H1 (cell line): ENCODE data around the gene ENAH. TPM values are rescaled to one million over a fixed set of nuclear protein-coding genes. Genes with fewer than 3 reads are reported as not detected.

Experiments
- CTCF ChIA-PET: fragments of 300-600 bp; sonication (Branson Sonifier 250); formaldehyde crosslinking; loops from one replicate; lab custom pipeline; 2021; ENCODE audit not compliant: partially characterized antibody; lab: Charles Lee
- POLR2A ChIA-PET: fragments of 300-600 bp; sonication (Branson Sonifier 250); formaldehyde crosslinking; loops from one replicate; lab custom pipeline; 2021; ENCODE audit warnings: inconsistent platforms; ENCODE audit not compliant: partially characterized antibody; lab: Charles Lee
- DNase-seq, 2 experiments: peaks; one replicate each; pipeline versions ENCODE4 v3.0.0 to v3.0.0-alpha.2; 2010 to 2022; ENCODE audit warnings: low spot score in 2 of 2, low read depth in 1 of 2, mixed read lengths in 1 of 2
- FAIRE-seq: peaks from 2 replicates; lab custom pipeline; 2011; peaks lifted over from hg19 to GRCh38; lab: Jason Lieb, UNC
- H2AFZ ChIP-seq: 2 replicates; pipeline ENCODE4 v1.8.1; 2012; ENCODE audit warnings: low read length, inconsistent platforms
- H2AK5ac ChIP-seq: 2 replicates; pipeline ENCODE4 v1.6.1; 2013; ENCODE audit warnings: low read depth, low read length
- H2BK120ac ChIP-seq: replicated peaks from 2 replicates; pipeline ENCODE3; 2013; ENCODE audit warnings: low read depth, low read length, inconsistent platforms
- H2BK12ac ChIP-seq: 2 replicates; pipeline ENCODE4 v1.6.1; 2013; ENCODE audit warnings: low read depth, low read length
- H2BK15ac ChIP-seq: 2 replicates; pipeline ENCODE4 v1.6.1; 2013; ENCODE audit warnings: low read length
- H2BK20ac ChIP-seq: 2 replicates; pipeline ENCODE4 v1.6.1; 2013; ENCODE audit warnings: low read length
- H2BK5ac ChIP-seq: 2 replicates; pipeline ENCODE4 v1.6.1; 2013; ENCODE audit warnings: low read depth, low read length
- H3K14ac ChIP-seq: 2 replicates; pipeline ENCODE4 v1.6.1; 2013; ENCODE audit warnings: inconsistent platforms; ENCODE audit not compliant: insufficient read length
- H3K18ac ChIP-seq: 2 replicates; pipeline ENCODE4 v1.6.1; 2013; ENCODE audit warnings: low read length; ENCODE audit errors: extremely low read depth
- H3K23ac ChIP-seq: 2 replicates; pipeline ENCODE4 v1.6.1; 2013; ENCODE audit warnings: inconsistent platforms; ENCODE audit not compliant: insufficient read length
- H3K23me2 ChIP-seq: 2 replicates; pipeline ENCODE4 v1.6.1; 2013; ENCODE audit warnings: low read depth, low read length
- H3K27ac ChIP-seq: 2 replicates; pipeline ENCODE4 v1.6.1; 2011; ENCODE audit warnings: low read depth, low read length, inconsistent platforms
- H3K27me3 ChIP-seq, 4 experiments: replicated peaks in 1 of 4; 1 replicate in 1 of 4; 2 replicates in 3 of 4; pipeline versions ENCODE4 v1.6.1 to v1.8.1; 2011 to 2013; ENCODE audit warnings: low read length in 3 of 4, mild to moderate bottlenecking in 3 of 4, inconsistent platforms in 2 of 4, mixed read lengths in 2 of 4, moderate library complexity in 1 of 4; ENCODE audit not compliant: control insufficient read depth in 3 of 4, insufficient read depth in 3 of 4; ENCODE audit errors: extremely low read depth in 1 of 4
- H3K36me3 ChIP-seq, 4 experiments: 2 replicates each; pipeline versions ENCODE4 v1.6.1 to v1.8.1; 2011 to 2013; ENCODE audit warnings: mild to moderate bottlenecking in 4 of 4, low read length in 3 of 4, moderate library complexity in 2 of 4, control low read depth in 1 of 4, inconsistent platforms in 1 of 4; ENCODE audit not compliant: insufficient read depth in 4 of 4, control insufficient read depth in 2 of 4
- H3K4ac ChIP-seq: replicated peaks from 2 replicates; pipeline ENCODE3; 2013; ENCODE audit warnings: low read length, low read depth, mixed read lengths, inconsistent platforms; ENCODE audit not compliant: insufficient read length
- H3K4me1 ChIP-seq, 4 experiments: replicated peaks in 1 of 4; 1 replicate in 1 of 4; 2 replicates in 3 of 4; pipeline versions ENCODE4 v1.6.1 to v1.8.1; 2011 to 2013; ENCODE audit warnings: low read length in 3 of 4, inconsistent platforms in 2 of 4, mixed read lengths in 1 of 4; ENCODE audit not compliant: insufficient read depth in 4 of 4, control insufficient read depth in 3 of 4
- H3K4me2 ChIP-seq, 2 experiments: 2 replicates each; pipeline versions ENCODE4 v1.6.1 to v1.8.1; 2011 to 2013; ENCODE audit warnings: low read depth in 2 of 2, low read length in 2 of 2, control low read depth in 1 of 2, inconsistent platforms in 1 of 2, mild to moderate bottlenecking in 1 of 2; ENCODE audit not compliant: insufficient read depth in 1 of 2
- H3K4me3 ChIP-seq, 4 experiments: fragments of 200-600, 300-600 bp in 1 of 4; sonication (generic), shearing (Covaris generic), sonication (Bioruptor Twin) in 1 of 4; 2 replicates each; pipeline versions ENCODE4 v1.5.1 to v1.8.1; 2011 to 2016; ENCODE audit warnings: low read length in 4 of 4, low read depth in 3 of 4, control low read depth in 2 of 4, inconsistent platforms in 2 of 4, mild to moderate bottlenecking in 2 of 4, mixed read lengths in 1 of 4, moderate library complexity in 1 of 4; ENCODE audit not compliant: insufficient read depth in 2 of 4; ENCODE audit errors: extremely low read depth in 1 of 4
- H3K56ac ChIP-seq: replicated peaks from 2 replicates; pipeline ENCODE3; 2013; ENCODE audit warnings: low read depth, mild to moderate bottlenecking, mixed read lengths, low read length, inconsistent platforms; ENCODE audit not compliant: insufficient read length
- H3K79me1 ChIP-seq: 2 replicates; pipeline ENCODE4 v1.6.1; 2013; ENCODE audit warnings: low read depth, low read length, control low read depth
- H3K79me2 ChIP-seq, 2 experiments: 2 replicates each; pipeline versions ENCODE4 v1.6.1 to v1.8.1; 2012 to 2013; ENCODE audit warnings: low read length in 2 of 2, mild to moderate bottlenecking in 2 of 2, inconsistent platforms in 1 of 2; ENCODE audit not compliant: insufficient read depth in 2 of 2, control insufficient read depth in 1 of 2
- H3K9ac ChIP-seq, 4 experiments: replicated peaks in 1 of 4; 1 replicate in 1 of 4; 2 replicates in 3 of 4; pipeline versions ENCODE4 v1.6.1 to v1.8.1; 2011 to 2013; ENCODE audit warnings: low read depth in 3 of 4, low read length in 3 of 4, control low read depth in 2 of 4, mild to moderate bottlenecking in 2 of 4, moderate library complexity in 2 of 4, inconsistent platforms in 1 of 4; ENCODE audit errors: extremely low read depth in 1 of 4
- H3K9me3 ChIP-seq, 2 experiments: 2 replicates each; pipeline versions ENCODE4 v1.6.1 to v1.8.1; 2012 to 2013; ENCODE audit warnings: mild to moderate bottlenecking in 2 of 2, moderate library complexity in 2 of 2, control low read depth in 1 of 2, inconsistent platforms in 1 of 2, low read depth in 1 of 2, low read length in 1 of 2, mixed read lengths in 1 of 2; ENCODE audit not compliant: insufficient read depth in 2 of 2
- H4K20me1 ChIP-seq, 2 experiments: replicated peaks in 1 of 2; 2 replicates each; pipeline versions ENCODE3 to v1.8.1; 2011 to 2013; ENCODE audit warnings: inconsistent platforms in 2 of 2, low read length in 2 of 2, mild to moderate bottlenecking in 1 of 2; ENCODE audit not compliant: insufficient read depth in 2 of 2, control insufficient read depth in 1 of 2
- H4K5ac ChIP-seq: 2 replicates; pipeline ENCODE4 v1.6.1; 2013; ENCODE audit warnings: low read length, low read depth, mixed read lengths, inconsistent platforms; ENCODE audit not compliant: insufficient read length
- H4K8ac ChIP-seq: 2 replicates; pipeline ENCODE4 v1.8.0; 2013; ENCODE audit warnings: mild to moderate bottlenecking, moderate library complexity, low read length, inconsistent platforms; ENCODE audit not compliant: insufficient read depth; ENCODE audit errors: extremely low read depth
- H4K91ac ChIP-seq: replicated peaks from 2 replicates; pipeline ENCODE3; 2013; ENCODE audit warnings: low read length, mixed read lengths, inconsistent platforms; ENCODE audit not compliant: insufficient read length
- CREB1 ChIP-seq: IDR thresholded peaks from 2 replicates; pipeline ENCODE4 v1.6.1; 2012; ENCODE audit warnings: inconsistent platforms
- EZH2 ChIP-seq: fragments of 200-600 bp; sonication (generic); IDR thresholded peaks from 2 replicates; pipeline ENCODE4 v1.7.1; 2012; ENCODE audit warnings: low read depth, mild to moderate bottlenecking, moderate library complexity, low read length, inconsistent platforms; ENCODE audit not compliant: severe bottlenecking
- FOSL1 ChIP-seq: IDR thresholded peaks from 2 replicates; pipeline ENCODE4 v1.6.1; 2011; ENCODE audit warnings: mild to moderate bottlenecking, low read depth, low read length, moderate library complexity; ENCODE audit not compliant: insufficient read depth
- HDAC2 ChIP-seq, 2 experiments: fragments of 300-600 bp in 1 of 2; sonication (generic) in 1 of 2; IDR thresholded peaks; 2 replicates each; pipeline ENCODE4 v1.6.1; 2011 to 2012; ENCODE audit warnings: low read depth in 2 of 2, low read length in 2 of 2, mild to moderate bottlenecking in 2 of 2, moderate library complexity in 2 of 2, borderline replicate concordance in 1 of 2, inconsistent platforms in 1 of 2
- JUN ChIP-seq: IDR thresholded peaks from 2 replicates; pipeline ENCODE4 v1.6.1; 2011; ENCODE audit warnings: low read depth, mild to moderate bottlenecking, improper control_type of control experiment, low read length
- POLR2A ChIP-seq, 2 experiments: IDR thresholded peaks; 1 replicate in 1 of 2; 2 replicates in 1 of 2; pipeline ENCODE4 v1.6.1; 2011; ENCODE audit warnings: low read depth in 2 of 2, low read length in 2 of 2, mild to moderate bottlenecking in 2 of 2; ENCODE audit errors: control extremely low read depth in 1 of 2
- RAD21 ChIP-seq, 2 experiments: IDR thresholded peaks in 1 of 2; conservative IDR thresholded peaks in 1 of 2; 2 replicates each; pipeline ENCODE4 v1.6.1; 2011; ENCODE audit warnings: low read depth in 2 of 2, low read length in 2 of 2, improper control_type of control experiment in 1 of 2, inconsistent platforms in 1 of 2, mild to moderate bottlenecking in 1 of 2, moderate library complexity in 1 of 2
- SP2 ChIP-seq: IDR thresholded peaks from 2 replicates; pipeline ENCODE4 v1.6.1; 2012; ENCODE audit warnings: mild to moderate bottlenecking, low read length, inconsistent platforms
- WGBS, 2 experiments: shearing (Covaris generic) in 1 of 2; methylation state at CpG; one replicate each; pipeline versions ENCODE4 v1.1.6 to v1.1.7; 2013 to 2015; ENCODE audit warnings: low lambda C conversion rate in 2 of 2, mixed read lengths in 2 of 2, inconsistent platforms in 1 of 2, low coverage in 1 of 2, missing lambda C conversion rate in 1 of 2; ENCODE audit not compliant: insufficient replicate concordance in 2 of 2, insufficient coverage in 1 of 2, insufficient read length in 1 of 2; ENCODE audit errors: extremely low coverage in 1 of 2, missing lambda C conversion rate in 1 of 2; 5-methylcytosine and 5-hydroxymethylcytosine counted together
- polyA plus RNA-seq, 7 experiments: library from polyadenylated mRNA; depleted of rRNA in 3 of 7; stranded (reverse) in 5 of 7; unstranded in 2 of 7; fragments of >200 nt in 5 of 7; fragments of 200-250 nt in 2 of 7; gene quantifications; 1 replicate in 5 of 7; 2 replicates in 1 of 7; 4 replicates in 1 of 7; pipeline versions ENCODE4 v1.2.1 to v1.2.3, GENCODE V29; 2011 to 2013; ENCODE audit warnings: missing spikeins in 2 of 7, mixed read lengths in 2 of 7
- total RNA-seq: library from RNA; stranded (reverse); fragmentation: NEBNext Ultra II Directional; extraction: Animal tissue kit (Norgen Biotek cat#: 25700); gene quantifications from 2 replicates; pipeline ENCODE4 v1.2.1, GENCODE V29; 2021
- TF ChIP-seq, protein P1 (sequence below), 3 experiments: IDR thresholded peaks; 1 replicate in 2 of 3; 2 replicates in 1 of 3; pipeline versions ENCODE4 v1.5.1 to v1.6.1; 2011; ENCODE audit warnings: low read length in 3 of 3, mild to moderate bottlenecking in 3 of 3, inconsistent platforms in 2 of 3, low read depth in 1 of 3, moderate library complexity in 1 of 3; ENCODE audit not compliant: insufficient read depth in 1 of 3; ENCODE audit errors: control extremely low read depth in 1 of 3
- TF ChIP-seq, protein P2 (sequence below): IDR thresholded peaks from 2 replicates; pipeline ENCODE4 v1.6.1; 2011; ENCODE audit warnings: low read depth, mild to moderate bottlenecking, low read length; ENCODE audit not compliant: insufficient read depth

Gene ENAH
- total and polyA plus RNA-seq, 2 of the 8 experiments (the other 6 are each of a cell fraction or from before 2014, with no cell fraction given), result 39.1 to 335 TPM

DNA sequence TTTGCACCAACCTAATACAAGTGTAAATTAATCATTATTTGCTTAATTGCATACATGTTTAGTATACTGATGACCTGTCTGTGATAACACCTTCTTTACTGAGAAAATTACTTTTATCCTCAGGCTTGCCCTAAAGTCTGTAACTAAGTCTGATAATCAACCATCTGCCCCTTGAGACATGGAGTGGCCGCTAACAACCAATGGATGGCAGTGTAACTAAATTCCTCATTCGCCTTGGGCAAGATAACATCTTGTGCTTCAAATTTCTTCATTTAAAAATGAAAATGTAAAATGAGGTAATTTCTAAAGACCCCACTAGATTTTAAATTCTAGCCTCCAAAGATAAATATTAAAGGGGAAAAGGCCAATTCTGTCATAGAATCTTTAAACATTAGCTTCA lies 85.1 kb downstream of the ENAH start:
- peaks cover 3 to 26% (median 7%) of the 10 kb centered on the region in 4 experiments; a peak in 6 of 8 replicates for H3K36me3 ChIP-seq
- H4K91ac ChIP-seq, result no peak overlapping the region
- H2AK5ac ChIP-seq, result no peak overlapping the region
- no peak overlapping the region for H2BK12ac ChIP-seq
- H4K8ac ChIP-seq, result no peak overlapping the region
- no peak overlapping the region for H2BK5ac ChIP-seq
- H3K4me2 ChIP-seq, result no peak overlapping the region
- ChIA-PET CTCF (interaction anchor here (1.0 to 3.5 kb wide), 5 partner anchors 9 to 204 kb away, joined by 3 to 17 read pairs (median 6); no protein-coding TSS in a partner anchor), POLR2A (no interaction called here)
- H2AFZ ChIP-seq, result no peak overlapping the region
- H3K14ac ChIP-seq, result no peak overlapping the region
- no peak overlapping the region for H3K4ac ChIP-seq
- H3K79me2 ChIP-seq, result peaks cover 4 to 82% of the 10 kb centered on the region in 2 experiments
- no peak for DNase-seq
- H3K9me3 ChIP-seq, result no peaks in the 10 kb centered on the region
- H3K23ac ChIP-seq, result no peak overlapping the region
- no peak overlapping the region for H2BK15ac ChIP-seq
- H4K20me1 ChIP-seq, result peaks cover 1 to 9% of the 10 kb centered on the region in 2 experiments
- no peaks in the 10 kb centered on the region for H3K23me2 ChIP-seq
- H3K27me3 ChIP-seq, result no peaks in the 10 kb centered on the region
- FAIRE-seq, result peak; percentile 68
- WGBS, 2 experiments, result 92% methylated on average over 2 of the region's 2 CpGs; no CpG with 5 or more reads in 1 of the 2 experiments
- H3K9ac ChIP-seq, result no peak overlapping the region
- no peak overlapping the region for H2BK20ac ChIP-seq
- no peak overlapping the region for H3K56ac ChIP-seq
- no peak overlapping the region for H3K4me3 ChIP-seq
- no peak overlapping the region for H4K5ac ChIP-seq
- no peak overlapping the region for H2BK120ac ChIP-seq
- H3K18ac ChIP-seq, result no peak overlapping the region
- H3K79me1 ChIP-seq, result peaks cover 4% of the 10 kb centered on the region; the same call in 1 of the 2 replicates
- H3K27ac ChIP-seq, result no peak overlapping the region
- H3K4me1 ChIP-seq, result peaks cover 0 to 6% (median 0%) of the 10 kb centered on the region in 4 experiments; a peak in 2 of 7 replicates
- TF ChIP-seq, protein P1, sequence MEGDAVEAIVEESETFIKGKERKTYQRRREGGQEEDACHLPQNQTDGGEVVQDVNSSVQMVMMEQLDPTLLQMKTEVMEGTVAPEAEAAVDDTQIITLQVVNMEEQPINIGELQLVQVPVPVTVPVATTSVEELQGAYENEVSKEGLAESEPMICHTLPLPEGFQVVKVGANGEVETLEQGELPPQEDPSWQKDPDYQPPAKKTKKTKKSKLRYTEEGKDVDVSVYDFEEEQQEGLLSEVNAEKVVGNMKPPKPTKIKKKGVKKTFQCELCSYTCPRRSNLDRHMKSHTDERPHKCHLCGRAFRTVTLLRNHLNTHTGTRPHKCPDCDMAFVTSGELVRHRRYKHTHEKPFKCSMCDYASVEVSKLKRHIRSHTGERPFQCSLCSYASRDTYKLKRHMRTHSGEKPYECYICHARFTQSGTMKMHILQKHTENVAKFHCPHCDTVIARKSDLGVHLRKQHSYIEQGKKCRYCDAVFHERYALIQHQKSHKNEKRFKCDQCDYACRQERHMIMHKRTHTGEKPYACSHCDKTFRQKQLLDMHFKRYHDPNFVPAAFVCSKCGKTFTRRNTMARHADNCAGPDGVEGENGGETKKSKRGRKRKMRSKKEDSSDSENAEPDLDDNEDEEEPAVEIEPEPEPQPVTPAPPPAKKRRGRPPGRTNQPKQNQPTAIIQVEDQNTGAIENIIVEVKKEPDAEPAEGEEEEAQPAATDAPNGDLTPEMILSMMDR (IDR thresholded peaks at IDR 0.05; ENCODE audit: control extremely low read depth in 1 of 3, insufficient read depth in 1 of 3, low read depth in 1 of 3, low read length in 3 of 3), result peak in 1 of 3 experiments; percentile 49; a peak in 1 of 4 replicates
- no peak for TF ChIP-seq HDAC2 (IDR thresholded peaks at IDR 0.05; ENCODE audit: borderline replicate concordance in 1 of 2, low read depth in 2 of 2, low read length in 2 of 2)
- peak; percentile 40 to 47 for TF ChIP-seq RAD21 (IDR thresholded peaks at IDR 0.05 in 1 of 2, conservative IDR thresholded peaks at IDR 0.05 in 1 of 2; ENCODE audit: low read depth in 2 of 2, low read length in 2 of 2)
- no peak for TF ChIP-seq CREB1
- TF ChIP-seq JUN, result no peak
- no peak for TF ChIP-seq FOSL1
- TF ChIP-seq EZH2, result no peak
- TF ChIP-seq, protein P2, sequence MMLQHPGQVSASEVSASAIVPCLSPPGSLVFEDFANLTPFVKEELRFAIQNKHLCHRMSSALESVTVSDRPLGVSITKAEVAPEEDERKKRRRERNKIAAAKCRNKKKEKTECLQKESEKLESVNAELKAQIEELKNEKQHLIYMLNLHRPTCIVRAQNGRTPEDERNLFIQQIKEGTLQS, result no peak
- TF ChIP-seq SP2, result no peak
- no peak for TF ChIP-seq POLR2A (IDR thresholded peaks at IDR 0.05; ENCODE audit: control extremely low read depth in 1 of 2, low read depth in 2 of 2, low read length in 2 of 2)
